Raji (cell line): ENCODE results near the gene USP28.

Experiments used
- POLR2A ChIP-seq: IDR thresholded peaks from 2 replicates; pipeline ENCODE4 v1.6.1; 2011; ENCODE audit warnings: low read depth, low read length, control low read depth; ENCODE audit not compliant: insufficient read depth

The USP28 gene

DNA sequence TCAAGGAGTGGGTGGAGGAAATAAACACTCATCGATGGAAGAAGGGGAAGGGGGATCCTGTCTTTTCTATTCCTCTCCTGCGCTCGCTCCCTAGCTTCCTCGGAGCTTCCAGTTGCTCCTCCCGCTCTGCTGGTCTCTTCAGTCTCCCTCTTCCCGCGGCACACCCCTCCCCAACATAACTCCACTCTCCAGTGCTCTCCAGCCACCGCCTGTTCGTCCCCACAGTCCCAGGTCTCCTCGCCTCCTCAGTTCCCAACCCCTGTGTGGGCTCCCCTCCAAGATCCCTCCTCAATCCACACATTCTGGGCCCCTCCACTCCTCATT, 102.3 kb downstream of the USP28 start:
- no peak for TF ChIP-seq POLR2A

DNA sequence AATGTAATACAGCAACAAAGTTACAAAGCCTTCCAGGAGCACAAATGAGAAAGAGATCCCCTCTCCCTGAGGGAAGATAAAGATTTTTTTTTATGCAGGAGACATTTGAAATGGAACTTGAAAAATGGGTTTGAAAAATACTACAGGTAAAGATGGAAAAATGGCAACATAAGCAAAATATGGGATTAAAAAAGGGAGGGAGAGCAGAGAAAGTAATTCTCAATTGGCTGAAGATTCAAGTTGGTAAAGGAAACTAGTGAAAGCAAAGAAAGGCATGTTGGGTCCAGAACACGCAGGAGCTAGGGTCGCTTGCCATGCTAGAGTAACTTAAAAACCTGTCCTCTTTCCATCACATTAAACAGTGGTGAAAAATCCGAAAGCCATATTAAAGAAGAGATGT, 103.4 kb downstream of the USP28 start:
- no peak for TF ChIP-seq POLR2A

DNA sequence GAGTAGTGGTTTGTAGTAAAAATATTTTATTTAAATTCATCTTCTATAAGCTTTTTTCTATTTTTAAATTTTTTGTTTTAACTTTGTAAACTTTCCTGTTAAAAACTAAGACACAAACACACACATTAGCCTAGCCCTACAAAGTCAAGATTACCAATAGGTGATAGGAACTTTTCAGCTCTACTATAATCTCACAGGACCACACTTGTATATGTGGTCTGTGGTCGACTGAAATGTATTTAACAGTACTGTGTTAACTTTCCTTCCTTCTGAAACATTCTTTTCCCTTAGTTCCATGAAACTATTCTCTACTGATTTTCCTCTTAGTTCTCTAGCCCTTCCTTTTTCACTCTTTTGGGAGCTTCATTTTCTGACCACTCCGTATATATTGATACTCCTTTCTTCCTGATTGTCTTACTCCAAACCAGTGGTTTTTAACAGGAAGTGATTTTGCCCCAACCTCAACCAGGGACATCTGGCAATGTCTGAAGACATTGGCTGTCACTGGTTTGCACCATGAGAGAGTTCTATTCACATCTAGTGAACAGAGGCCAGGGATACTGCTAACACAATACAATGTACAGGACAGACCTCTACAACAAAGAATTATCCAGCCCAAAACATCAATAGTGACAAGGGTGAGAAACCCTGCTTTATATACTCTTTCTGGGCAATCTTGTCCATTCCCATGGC, 110.7 kb downstream of the USP28 start:
- no peak for TF ChIP-seq POLR2A

DNA sequence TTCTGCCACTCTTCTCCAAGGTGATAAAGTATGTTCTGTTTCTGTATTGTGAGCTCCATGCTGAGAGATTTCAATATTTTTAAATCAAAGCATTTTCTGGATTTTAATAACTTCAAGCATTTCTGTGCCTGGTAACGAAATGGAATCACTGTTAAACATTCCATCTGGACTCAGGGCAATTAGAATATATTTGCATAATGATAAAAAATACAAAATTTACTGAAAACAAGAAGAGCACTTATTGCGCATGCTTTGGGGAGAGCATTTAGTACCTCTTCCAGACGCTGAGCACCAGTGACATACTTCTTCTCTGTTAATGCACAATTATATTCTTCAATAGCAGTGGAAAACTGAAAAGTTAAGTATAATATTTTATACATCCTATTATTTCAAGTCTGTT, 115.1 kb downstream of the USP28 start:
- TF ChIP-seq POLR2A = no peak

DNA sequence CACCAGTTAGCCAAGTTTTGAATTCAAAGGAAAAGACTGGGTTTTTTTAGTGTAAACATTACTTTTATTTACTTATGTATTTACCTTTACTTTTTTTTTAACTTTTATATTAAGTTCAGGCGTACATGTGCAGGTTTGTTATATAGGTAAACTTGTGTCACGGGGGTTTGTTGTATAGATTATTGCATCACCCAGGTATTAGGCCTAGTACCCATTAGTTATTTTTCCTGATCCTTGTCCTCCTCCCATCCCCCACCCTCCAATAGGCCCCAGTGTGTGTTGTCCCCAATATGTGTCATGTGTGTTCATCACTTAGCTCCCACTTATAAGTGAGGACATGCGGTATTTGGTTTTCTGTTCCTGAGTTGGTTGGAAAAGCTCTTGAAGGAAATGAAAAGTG, 122.4 kb downstream of the USP28 start:
- no peak for TF ChIP-seq POLR2A
